NCI-H2227 (cell line): ENCODE results near the gene SERPINF2.
"Not testable (repeated sequence)": the region's sequence is repeated elsewhere in the genome, so short reads cannot be mapped to it uniquely, and the experiment has no call there.

Experiments
- DNase-seq: peaks from one replicate; lab custom pipeline; 2025; ENCODE audit not compliant: unreplicated experiment; lab: John Stamatoyannopoulos, UW

The SERPINF2 gene

DNA sequence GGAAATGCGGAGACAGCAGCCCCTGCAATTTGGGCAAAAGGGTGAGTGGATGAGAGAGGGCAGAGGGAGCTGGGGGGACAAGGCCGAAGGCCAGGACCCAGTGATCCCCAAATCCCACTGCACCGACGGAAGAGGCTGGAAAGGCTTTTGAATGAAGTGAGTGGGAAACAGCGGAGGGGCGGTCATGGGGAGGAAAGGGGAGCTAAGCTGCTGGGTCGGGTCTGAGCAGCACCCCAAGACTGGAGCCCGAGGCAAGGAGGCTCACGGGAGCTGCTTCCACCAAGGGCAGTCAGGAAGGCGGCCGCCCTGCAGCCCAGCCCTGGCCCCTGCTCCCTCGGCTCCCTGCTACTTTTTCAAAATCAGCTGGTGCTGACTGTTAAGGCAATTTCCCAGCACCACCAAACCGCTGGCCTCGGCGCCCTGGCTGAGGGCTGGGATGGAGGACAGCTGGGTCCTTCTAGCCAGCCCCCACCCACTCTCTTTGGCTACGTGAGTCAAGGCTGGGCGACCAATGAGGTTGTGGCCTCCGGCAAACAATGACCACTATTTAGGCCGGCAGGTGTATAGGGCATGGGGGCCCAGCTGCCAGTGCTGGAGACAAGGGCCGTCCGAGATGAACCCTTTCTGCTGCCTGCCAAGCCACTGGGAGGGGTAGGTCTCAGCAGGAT lies 19.7 kb downstream of the SERPINF2 start:
- DNase-seq, result no peak

DNA sequence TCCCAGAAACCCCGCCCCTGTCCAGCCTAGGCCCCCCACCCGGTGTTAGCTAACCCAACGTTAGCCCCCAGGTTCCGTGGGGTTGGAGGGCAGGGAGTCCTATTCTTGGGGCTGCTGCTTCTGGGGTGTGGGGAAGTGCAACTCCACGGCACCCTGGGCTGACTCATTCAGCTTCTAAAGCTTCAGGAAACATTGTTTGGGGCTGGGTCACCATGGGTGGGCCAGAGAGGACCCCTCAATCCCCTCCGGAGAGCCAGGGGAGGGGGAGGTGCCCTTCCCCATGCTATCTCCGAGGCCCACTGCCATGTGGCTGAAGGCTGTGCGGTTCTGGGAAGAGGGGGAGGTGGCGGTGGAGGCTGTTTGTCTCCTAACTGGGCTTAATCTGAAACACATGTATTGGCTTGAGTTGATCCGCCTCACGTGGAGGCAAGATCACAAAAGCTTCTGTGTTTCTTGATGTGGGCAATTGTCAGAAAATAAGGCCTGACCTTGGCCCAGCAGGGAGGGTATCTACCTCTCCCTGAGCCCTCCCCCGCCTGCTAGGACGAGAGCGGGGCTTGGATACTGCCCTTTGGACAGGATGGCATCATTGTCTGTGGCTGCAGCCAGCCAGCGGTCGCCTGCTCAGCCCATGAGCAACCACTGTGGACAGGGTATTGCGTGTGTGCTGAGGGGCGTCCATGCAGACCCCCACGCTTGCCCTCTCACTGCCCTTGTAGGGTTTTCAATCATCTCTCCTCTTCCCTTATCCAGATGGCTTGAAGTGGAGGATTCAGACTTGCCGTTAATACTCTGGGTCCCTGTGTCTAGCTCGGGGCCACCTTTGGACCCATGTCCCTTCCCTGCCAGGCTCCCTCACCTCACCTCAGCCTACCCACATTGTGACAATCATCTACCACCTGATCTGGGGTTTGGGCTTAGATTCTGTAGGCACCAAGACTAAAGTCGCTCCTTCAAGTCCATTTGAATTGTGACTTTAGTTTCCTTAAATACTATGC lies 20.5 kb downstream of the SERPINF2 start:
- peak; percentile 12 for DNase-seq

DNA sequence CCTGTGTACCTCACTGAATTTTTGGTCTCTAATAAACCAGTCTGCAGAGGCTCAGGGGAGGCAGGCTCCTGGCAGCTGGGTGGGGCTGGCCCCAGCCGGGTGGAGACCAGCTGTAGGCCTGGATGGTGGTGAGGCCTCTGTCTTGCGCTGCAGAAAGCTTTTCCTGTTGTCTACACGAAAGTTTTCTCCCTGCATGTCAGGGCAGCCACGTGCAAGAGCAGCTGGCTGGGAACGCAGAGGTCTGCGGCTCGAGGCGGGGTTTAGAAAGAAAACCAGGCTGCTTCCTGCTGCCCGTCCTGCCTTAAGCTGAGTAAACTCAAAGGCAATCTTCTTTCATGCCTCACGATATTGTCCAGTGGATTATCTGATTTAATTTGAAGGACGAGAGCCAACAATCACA lies 21.6 kb downstream of the SERPINF2 start:
- DNase-seq, result no peak

DNA sequence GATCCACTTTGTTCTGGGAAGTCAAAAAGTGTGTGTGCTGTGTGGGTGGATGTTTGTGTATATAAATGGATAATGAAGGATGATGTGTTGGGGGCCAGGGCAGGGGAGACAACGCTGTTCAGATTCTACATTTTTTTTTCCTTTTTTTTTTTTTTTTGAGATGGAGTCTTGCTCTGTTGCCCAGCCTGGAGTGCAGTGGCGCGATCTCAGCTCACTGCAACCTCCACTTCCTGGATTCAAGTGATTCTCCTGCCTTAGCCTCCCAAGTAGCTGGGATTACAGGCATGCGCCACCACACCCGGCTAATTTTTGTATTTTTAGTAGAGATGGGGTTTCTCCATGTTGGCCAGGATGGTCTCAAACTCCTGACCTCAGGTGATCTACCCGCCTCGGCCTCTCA lies 22.0 kb downstream of the SERPINF2 start:
- DNase-seq, result not testable (repeated sequence)

DNA sequence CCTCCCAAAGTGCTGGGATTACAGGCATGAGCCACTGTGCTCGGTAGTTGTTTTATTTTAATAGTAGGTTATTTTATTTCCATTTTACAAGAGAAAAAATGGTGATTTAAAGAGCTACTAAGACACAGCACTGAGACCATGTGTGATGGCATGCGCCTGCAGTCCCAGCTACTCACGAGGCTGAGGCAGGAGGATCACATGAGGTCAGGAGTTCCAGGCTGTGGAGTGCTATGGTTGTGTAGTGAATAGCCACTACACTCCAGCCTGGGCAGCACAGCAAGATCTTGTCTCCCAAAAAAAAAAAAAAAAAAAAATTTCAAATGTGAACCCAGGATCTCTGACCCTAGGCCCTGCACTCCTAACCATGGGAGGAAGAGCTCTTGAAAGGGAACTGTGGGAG lies 22.9 kb downstream of the SERPINF2 start:
- DNase-seq, result no peak

DNA sequence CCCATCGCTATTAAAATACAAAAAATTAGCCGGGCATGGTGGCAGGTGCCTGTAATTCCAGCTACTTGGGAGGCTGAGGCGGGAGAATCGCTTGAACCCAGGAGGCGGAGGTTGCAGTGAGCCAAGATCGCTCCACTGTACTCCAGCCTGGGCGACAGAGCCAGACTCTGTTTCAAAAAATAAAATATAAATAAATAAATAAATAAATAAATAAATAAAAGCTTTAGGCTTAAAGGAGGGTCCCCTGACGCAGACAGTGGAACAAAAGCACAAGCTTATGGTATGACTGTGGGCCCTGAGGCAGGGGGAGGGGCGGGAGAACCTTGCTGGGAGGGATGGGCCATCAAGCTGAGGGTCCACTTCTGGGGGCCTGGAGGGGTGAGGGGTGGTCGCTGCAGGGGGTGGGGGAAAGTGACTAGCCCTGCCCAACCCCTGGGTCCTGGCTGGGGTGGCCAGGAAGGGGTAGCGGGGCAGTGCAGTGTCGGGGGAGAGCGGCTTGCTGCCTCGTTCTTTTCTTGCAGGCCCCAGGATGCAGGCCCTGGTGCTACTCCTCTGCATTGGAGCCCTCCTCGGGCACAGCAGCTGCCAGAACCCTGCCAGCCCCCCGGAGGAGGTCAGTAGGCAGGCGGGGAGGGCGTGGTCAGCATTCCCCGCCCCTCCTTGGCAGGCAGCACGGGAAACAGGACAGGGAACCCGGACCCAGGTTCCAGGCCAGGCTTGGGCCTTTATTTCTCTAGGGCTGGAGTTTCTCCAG lies 23.9 kb downstream of the SERPINF2 start:
- DNase-seq, result peak; percentile 23

DNA sequence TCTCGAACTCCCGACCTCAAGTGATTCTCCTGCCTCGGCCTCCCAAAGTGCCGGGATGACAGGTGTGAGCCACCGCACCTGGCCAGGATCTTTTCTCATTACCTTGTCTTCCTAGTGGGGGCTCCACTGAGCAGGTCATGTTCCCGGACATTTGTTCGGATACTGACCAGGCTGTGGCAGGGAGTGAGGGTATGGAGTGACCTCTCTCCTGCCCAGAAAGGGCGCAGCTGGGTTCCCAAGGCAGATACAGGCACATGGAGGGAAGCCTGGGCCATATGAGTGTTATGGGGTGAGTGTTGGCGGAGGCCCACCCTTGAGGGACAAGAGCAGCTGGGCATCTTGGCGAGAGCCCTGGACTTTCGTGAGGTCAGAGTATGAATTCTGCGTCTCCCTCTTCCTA lies 24.7 kb downstream of the SERPINF2 start:
- no peak for DNase-seq

DNA sequence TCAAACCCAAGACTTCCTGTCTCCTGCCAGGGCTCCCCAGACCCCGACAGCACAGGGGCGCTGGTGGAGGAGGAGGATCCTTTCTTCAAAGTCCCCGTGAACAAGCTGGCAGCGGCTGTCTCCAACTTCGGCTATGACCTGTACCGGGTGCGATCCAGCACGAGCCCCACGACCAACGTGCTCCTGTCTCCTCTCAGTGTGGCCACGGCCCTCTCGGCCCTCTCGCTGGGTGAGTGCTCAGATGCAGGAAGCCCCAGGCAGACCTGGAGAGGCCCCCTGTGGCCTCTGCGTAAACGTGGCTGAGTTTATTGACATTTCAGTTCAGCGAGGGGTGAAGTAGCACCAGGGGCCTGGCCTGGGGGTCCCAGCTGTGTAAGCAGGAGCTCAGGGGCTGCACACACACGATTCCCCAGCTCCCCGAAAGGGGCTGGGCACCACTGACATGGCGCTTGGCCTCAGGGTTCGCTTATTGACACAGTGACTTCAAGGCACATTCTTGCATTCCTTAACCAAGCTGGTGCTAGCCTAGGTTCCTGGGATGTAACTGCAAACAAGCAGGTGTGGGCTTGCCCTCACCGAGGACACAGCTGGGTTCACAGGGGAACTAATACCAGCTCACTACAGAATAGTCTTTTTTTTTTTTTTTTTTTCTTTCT lies 27.3 kb downstream of the SERPINF2 start:
- DNase-seq, result no peak

DNA sequence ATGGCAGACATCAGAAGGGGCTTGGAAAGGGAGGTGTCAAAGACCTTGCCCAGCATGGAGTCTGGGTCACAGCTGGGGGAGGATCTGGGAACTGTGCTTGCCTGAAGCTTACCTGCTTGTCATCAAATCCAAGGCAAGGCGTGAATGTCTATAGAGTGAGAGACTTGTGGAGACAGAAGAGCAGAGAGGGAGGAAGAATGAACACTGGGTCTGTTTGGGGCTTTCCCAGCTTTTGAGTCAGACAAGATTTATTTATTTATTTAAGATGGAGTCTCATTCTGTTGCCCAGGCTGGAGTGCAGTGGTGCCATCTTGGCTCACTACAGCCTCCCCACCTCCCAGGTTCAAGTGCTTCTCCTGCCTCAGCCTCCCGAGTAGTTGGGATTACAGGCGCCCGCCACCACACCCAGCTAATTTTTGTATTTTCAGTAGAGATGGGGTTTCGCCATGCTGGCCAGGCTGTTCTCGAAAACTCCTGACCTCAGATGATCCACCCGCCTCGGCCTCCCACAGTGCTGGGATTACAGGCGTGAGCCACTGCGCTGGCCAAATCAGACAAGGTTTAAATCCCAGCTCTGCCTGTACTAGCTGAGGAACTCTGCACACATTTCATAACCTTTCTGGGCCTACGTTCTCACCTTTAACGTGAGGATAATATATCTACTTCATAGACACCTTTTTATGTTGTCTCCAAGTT lies 30.5 kb downstream of the SERPINF2 start:
- DNase-seq, result not testable (repeated sequence)

DNA sequence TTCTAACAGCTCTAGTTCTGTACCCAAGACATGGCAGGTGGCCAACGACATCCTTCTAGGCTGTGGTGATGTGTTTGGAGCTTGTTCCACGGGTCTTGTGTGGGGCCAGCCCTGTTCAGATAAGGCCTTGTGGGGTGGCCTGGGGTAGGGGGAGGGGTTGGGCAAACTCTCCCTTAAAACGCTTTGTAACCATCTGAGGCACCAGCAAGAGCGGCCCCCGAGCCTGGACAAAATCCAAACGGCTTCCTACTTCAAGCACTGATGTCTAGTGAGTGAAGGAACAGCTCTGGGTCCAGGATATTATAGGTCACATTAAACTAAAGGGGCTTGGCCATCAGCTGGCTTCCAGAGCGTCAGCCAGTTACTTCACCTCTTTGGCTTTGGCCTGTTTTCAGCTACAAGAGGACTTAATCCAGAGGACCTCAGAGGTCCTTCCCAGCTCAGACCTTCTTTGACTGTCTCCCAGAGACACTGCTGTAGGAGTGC lies 31.1 kb downstream of the SERPINF2 start:
- DNase-seq, result no peak

DNA sequence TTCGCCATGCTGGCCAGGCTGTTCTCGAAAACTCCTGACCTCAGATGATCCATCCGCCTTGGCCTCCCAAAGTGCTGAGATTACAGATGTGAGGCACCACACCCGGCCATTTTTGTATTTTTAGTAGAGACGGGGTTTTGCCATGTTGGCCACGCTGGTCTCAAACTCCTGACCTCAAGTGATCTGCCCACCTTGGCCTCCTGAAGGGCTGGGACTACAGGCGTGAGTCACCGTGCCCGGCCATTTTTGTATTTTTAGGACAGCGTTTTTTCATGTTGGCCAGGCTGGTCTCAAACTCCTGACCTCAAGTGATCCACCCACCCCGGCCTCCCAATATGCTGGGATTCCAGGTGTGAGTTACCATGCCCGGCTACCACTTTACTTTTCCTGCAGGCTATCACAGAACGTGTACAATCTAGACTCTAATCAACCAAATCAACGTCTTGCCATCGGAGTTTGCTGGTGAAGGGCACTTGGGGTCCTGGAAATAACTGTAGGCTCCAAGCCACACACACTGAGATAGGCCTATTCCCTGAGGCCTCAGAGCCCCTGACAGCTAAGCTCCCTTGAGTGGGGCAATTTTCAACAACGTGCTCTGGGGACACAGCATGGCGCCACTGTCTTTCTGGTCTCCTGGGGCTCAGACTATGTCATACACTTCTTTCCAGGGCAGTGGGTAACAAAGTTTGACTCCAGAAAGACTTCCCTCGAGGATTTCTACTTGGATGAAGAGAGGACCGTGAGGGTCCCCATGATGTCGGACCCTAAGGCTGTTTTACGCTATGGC lies 31.9 kb downstream of the SERPINF2 start:
- DNase-seq, result no peak

DNA sequence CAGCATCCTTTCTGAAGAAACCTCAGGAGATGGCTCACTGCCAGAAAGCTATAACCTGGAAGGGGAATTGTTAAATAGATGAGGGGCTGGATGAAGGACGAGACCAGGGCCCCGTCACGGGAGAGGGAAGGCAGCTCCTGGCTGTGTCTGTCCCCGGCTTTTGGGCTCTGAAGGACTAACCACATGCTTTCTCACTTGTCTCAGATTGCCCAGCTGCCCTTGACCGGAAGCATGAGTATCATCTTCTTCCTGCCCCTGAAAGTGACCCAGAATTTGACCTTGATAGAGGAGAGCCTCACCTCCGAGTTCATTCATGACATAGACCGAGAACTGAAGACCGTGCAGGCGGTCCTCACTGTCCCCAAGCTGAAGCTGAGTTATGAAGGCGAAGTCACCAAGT lies 33.7 kb downstream of the SERPINF2 start:
- DNase-seq, result no peak

DNA sequence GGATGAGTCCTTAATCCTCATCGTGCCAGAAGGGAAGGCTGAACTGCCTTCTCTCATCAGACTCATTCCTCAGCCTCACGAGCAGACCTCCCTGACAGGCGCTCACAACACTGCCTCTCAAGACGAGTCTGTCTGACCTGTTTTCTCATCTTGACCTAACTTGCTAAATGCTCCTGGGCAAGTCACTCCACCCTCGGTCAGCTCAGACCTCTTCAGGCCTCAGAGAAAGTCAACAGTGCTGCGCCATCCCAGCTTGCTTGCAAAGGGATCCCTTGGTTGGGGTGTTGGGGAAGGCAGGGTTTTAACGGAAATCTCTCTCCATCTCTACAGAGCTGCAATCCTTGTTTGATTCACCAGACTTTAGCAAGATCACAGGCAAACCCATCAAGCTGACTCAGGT lies 34.2 kb downstream of the SERPINF2 start:
- DNase-seq, result no peak

DNA sequence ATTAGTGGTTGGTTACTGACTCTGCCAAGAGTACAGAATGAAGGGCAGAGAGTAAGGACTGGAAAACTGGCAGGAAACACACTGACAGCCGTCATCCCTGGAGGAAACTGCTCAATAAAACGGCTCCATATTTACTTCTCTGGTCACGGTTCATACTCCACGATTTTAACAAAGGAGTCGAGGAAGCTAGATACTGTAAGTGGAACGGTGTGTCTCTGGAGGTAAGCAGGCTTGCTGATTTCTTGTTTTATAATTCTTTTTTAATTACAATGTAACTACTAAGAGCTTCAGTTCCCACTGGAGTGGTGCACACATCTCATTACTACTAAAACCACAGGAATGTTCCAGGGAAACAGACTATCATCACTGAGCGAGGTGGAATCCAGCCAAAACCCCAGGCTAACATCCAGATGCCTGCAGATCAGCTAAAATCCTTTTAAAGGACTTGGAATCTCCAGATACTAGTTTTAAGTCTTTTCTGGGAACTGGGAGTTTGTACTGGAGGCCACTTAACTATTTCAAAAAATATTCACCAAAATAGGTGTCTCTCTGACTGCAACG lies 37.0 kb downstream of the SERPINF2 start:
- DNase-seq, result no peak

DNA sequence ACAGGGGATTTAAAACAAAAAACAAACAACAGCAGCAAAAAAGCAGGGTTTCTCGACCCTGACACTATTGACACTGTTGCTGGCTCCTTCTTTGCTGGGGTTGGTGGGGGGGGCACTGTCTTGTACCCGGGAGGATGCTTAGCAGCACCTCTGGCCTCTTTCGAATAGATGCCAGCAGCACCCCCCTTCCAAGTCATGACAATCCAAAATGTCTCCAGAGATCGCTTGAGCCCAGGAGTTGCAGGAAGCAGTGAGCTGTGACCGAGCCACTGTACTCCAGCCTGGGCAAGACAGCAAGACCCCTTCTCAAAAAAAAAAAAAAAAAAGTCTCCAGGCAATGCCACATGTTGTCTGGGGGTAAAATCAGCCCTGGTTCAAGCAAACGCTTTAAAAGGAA lies 39.5 kb downstream of the SERPINF2 start:
- no peak for DNase-seq

DNA sequence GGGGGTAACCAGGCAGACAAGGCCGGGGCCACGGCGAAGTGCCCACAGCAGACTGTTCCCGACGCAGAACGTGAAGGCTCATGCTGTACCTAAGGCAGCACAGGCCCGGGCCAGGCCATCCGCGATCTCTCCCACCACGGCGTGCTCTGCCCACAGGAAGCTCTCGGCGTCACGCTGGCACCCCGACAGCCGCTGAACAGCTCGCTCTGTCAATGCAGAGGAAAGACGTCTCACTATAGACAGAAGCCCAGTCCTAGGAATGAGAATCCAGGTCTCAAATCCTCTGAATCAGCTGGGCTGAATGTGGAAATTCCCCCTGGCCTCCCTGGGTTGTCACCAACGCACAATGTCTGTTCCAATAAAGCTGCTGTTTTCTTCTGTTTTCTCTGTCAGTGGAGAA lies 40.6 kb downstream of the SERPINF2 start:
- DNase-seq, result no peak

DNA sequence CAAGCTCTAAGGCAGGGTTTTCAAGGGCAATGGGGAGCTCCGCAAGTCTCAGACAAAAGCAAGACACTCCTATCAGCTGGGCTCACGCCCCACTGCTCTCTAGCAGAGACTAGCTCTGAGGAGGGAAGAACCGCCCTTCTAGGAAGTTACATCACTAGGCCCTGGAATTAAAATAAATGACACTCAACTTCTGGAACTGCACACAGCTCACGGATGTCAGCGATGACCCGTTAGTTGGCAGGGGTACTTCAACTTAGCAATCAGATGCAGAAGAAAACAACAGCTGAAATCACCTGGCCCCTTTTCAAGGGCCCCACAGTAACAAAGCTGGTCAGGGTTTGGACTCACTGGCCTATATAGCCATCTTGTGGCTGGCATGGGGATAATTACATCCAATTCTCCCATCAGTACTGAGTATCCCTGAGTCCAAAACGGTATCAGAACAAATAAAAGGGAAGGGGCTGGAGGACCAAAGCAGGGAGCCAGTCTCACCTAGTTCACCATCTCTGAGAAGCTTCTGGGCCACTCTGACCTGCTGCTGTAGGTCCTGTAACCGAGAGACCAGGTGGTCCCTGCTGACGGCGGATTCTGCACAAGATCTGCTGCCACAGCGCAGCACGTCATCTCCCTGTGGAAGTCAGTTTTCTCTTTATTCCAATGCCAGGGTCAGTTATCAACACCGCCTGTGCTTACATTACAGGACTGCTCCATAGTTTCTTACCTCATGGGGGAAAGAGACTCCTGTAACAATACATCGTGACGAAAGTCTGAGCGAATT lies 41.4 kb downstream of the SERPINF2 start:
- DNase-seq, result peak; percentile 47

DNA sequence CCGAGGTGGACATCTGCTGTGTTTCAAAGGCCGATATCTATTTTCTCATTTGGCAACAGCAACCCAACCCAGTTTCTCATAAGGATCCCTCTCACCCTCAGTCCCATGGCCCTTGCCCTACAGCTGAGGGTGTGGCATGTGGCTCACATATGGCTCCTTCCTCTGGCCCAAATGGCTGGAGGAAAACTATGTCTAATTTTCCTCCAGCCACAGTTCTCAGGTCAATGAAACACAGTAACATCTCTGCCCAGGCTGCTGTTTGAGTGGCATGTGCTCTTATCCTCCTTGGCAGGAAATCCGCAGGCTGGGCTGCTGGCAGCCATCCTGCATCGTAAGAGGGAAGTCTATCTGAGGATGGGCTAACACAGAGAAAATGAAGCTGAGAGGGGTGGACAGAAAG lies 43.3 kb downstream of the SERPINF2 start:
- DNase-seq, result no peak
